SK-N-SH treated with all-trans-retinoic acid at 6 μM for 48 hours (cell line): ENCODE measurements around the gene DTWD1.

Experiments
- ATAC-seq: fragments of 200-7000 bp; cut with Tn5 transposase; 3 replicates; pipeline ENCODE4 v1.9.1; 2020; ENCODE audit warnings: mild to moderate bottlenecking, moderate library complexity
- BACH2 ChIP-seq: fragments of 250-450 bp; sonication (Bioruptor Pico); IDR thresholded peaks from 2 replicates; pipeline ENCODE4 v1.9.0; 2021; ENCODE audit warnings: mild to moderate bottlenecking, borderline replicate concordance
- CREB5 ChIP-seq: fragments of 250-450 bp; sonication (Bioruptor Pico); IDR thresholded peaks from 2 replicates; pipeline ENCODE4 v1.5.1; 2020; ENCODE audit warnings: low read depth, mild to moderate bottlenecking, moderate library complexity
- CSDC2 ChIP-seq: fragments of 250-450 bp; sonication (Bioruptor Pico); IDR thresholded peaks from 2 replicates; pipeline ENCODE4 v1.5.0; 2020; ENCODE audit warnings: mild to moderate bottlenecking, moderate library complexity
- ESRRG ChIP-seq: fragments of 250-450 bp; sonication (Bioruptor Pico); IDR thresholded peaks from 2 replicates; pipeline ENCODE4 v1.6.1; 2021; ENCODE audit warnings: mild to moderate bottlenecking
- GLIS3 ChIP-seq: fragments of 250-450 bp; sonication (Bioruptor Pico); IDR thresholded peaks from 2 replicates; pipeline ENCODE4 v1.5.0; 2020; ENCODE audit warnings: mild to moderate bottlenecking, moderate library complexity
- ISL1 ChIP-seq: fragments of 250-450 bp; sonication (Bioruptor Pico); IDR thresholded peaks from 2 replicates; pipeline ENCODE4 v2.1.2; 2022; ENCODE audit warnings: mild to moderate bottlenecking, moderate library complexity
- OSR1 ChIP-seq: fragments of 250-450 bp; sonication (Bioruptor Pico); IDR thresholded peaks from 2 replicates; pipeline ENCODE4 v1.8.0; 2022; ENCODE audit warnings: moderate library complexity, mild to moderate bottlenecking, inconsistent platforms
- PATZ1 ChIP-seq: fragments of 250-450 bp; sonication (Bioruptor Pico); IDR thresholded peaks from 2 replicates; pipeline ENCODE4 v1.8.0; 2020; ENCODE audit warnings: mild to moderate bottlenecking, moderate library complexity, borderline replicate concordance
- POU6F1 ChIP-seq: fragments of 250-450 bp; sonication (Bioruptor Pico); IDR thresholded peaks from 2 replicates; pipeline ENCODE4 v1.8.0; 2021; ENCODE audit warnings: low read depth, mild to moderate bottlenecking, moderate library complexity, borderline replicate concordance
- PPARA ChIP-seq: fragments of 250-450 bp; sonication (Bioruptor Pico); IDR thresholded peaks from 2 replicates; pipeline ENCODE4 v1.5.0; 2020; ENCODE audit warnings: mild to moderate bottlenecking, borderline replicate concordance
- RARB ChIP-seq: fragments of 250-450 bp; sonication (Bioruptor Pico); IDR thresholded peaks from 2 replicates; pipeline ENCODE4 v1.8.0; 2021; ENCODE audit warnings: mild to moderate bottlenecking, moderate library complexity
- SNAI2 ChIP-seq: fragments of 250-450 bp; sonication (Bioruptor Pico); IDR thresholded peaks from 2 replicates; pipeline ENCODE4 v1.5.0; 2020; ENCODE audit warnings: mild to moderate bottlenecking, moderate library complexity
- TCF4 ChIP-seq: fragments of 250-450 bp; sonication (Bioruptor Pico); IDR thresholded peaks from 2 replicates; pipeline ENCODE4 v1.8.0; 2021; ENCODE audit warnings: mild to moderate bottlenecking, moderate library complexity, borderline replicate concordance
- TSHZ2 ChIP-seq: fragments of 250-450 bp; sonication (Bioruptor Pico); IDR thresholded peaks from 2 replicates; pipeline ENCODE4 v1.5.0; 2020; ENCODE audit warnings: mild to moderate bottlenecking, moderate library complexity
- ZFP3 ChIP-seq: fragments of 250-450 bp; sonication (Bioruptor Pico); IDR thresholded peaks from 2 replicates; pipeline ENCODE4 v1.5.0; 2020; ENCODE audit warnings: mild to moderate bottlenecking, moderate library complexity
- ZFP30 ChIP-seq: fragments of 450-650 bp; formaldehyde crosslinking; IDR thresholded peaks from 2 replicates; pipeline ENCODE4 v1.5.0; 2022; ENCODE audit warnings: mild to moderate bottlenecking, moderate library complexity
- ZNF565 ChIP-seq: fragments of 450-650 bp; formaldehyde crosslinking; conservative IDR thresholded peaks from 2 replicates; pipeline ENCODE4 v1.5.0; 2020; ENCODE audit warnings: low read depth, mild to moderate bottlenecking, moderate library complexity
- ZNF70 ChIP-seq: fragments of 450-650 bp; formaldehyde crosslinking; IDR thresholded peaks from 2 replicates; pipeline ENCODE4 v1.5.0; 2020; ENCODE audit warnings: mild to moderate bottlenecking, moderate library complexity
- ZNF8 ChIP-seq: fragments of 450-650 bp; formaldehyde crosslinking; IDR thresholded peaks from 2 replicates; pipeline ENCODE4 v1.5.0; 2020; ENCODE audit warnings: mild to moderate bottlenecking, moderate library complexity

Gene DTWD1

GRCh38 chr15:49678655-49679054 is 57.8 kb downstream of the DTWD1 start:
- no peak for ATAC-seq

GRCh38 chr15:49686599-49686998 is 65.8 kb downstream of the DTWD1 start:
- TF ChIP-seq ISL1 (peak; percentile 66), PPARA (CRISPR knock-in tag) (no peak)
- ATAC-seq: peak; percentile 44

More at GRCh38 chr15:49678655-49679054, 57.8 kb downstream of the DTWD1 start:
- TF ChIP-seq OSR1 (CRISPR knock-in tag): no peak
- TF ChIP-seq RARB: no peak
- TF ChIP-seq ZNF565: no peak
- no peak for TF ChIP-seq CREB5 (CRISPR knock-in tag)

GRCh38 chr15:49688135-49688790 is 67.4 kb downstream of the DTWD1 start:
- peak; percentile 50; the same call in 1 of the 3 replicates for ATAC-seq
- TF ChIP-seq POU6F1 (CRISPR knock-in tag) (no peak), TSHZ2 (CRISPR knock-in tag) (peak; percentile 48; the same call in 1 of the 2 replicates), TCF4 (CRISPR knock-in tag) (peak; percentile 95), GLIS3 (CRISPR knock-in tag) (no peak), ESRRG (CRISPR knock-in tag) (no peak), ZFP3 (CRISPR knock-in tag) (no peak)

- ATAC-seq: no peak
- TF ChIP-seq SNAI2 (CRISPR knock-in tag): no peak
- no peak for TF ChIP-seq ZNF565
- TF ChIP-seq ZNF70: no peak
- TF ChIP-seq TSHZ2 (CRISPR knock-in tag): no peak
- TF ChIP-seq ISL1: no peak
- TF ChIP-seq ZNF8 (CRISPR knock-in tag): no peak
- no peak for TF ChIP-seq BACH2
- TF ChIP-seq, all 23 proteins: peak for 0
These were observed 71.8 kb downstream of the DTWD1 start for GRCh38 chr15:49692514-49693090.

- no peak for ATAC-seq
- TF ChIP-seq BACH2 (no peak), TSHZ2 (CRISPR knock-in tag) (no peak), CSDC2 (CRISPR knock-in tag) (no peak), GLIS3 (CRISPR knock-in tag) (no peak), PPARA (CRISPR knock-in tag) (no peak), ESRRG (CRISPR knock-in tag) (no peak), OSR1 (CRISPR knock-in tag) (no peak), ISL1 (no peak), ZFP30 (CRISPR knock-in tag) (no peak), PATZ1 (CRISPR knock-in tag) (no peak), RARB (no peak)
These were observed 72.7 kb downstream of the DTWD1 start for GRCh38 chr15:49693498-49693897.
